IMR-90 (cell line): ENCODE results near the gene TNKS1BP1.

Experiments used
- CTCF ChIP-seq: conservative IDR thresholded peaks from 2 replicates; pipeline ENCODE4 v1.5.1; 2012; ENCODE audit warnings: mild to moderate bottlenecking, low read depth, low read length, improper control_type of control experiment
- POLR2A ChIP-seq: IDR thresholded peaks from 2 replicates; pipeline ENCODE4 v1.6.1; 2012; ENCODE audit warnings: mild to moderate bottlenecking, low read depth, low read length
- RFX5 ChIP-seq: IDR thresholded peaks from 2 replicates; pipeline ENCODE4 v1.8.0; 2012; ENCODE audit warnings: low read depth, mild to moderate bottlenecking, low read length, moderate library complexity

- no peak for TF ChIP-seq POLR2A
- TF ChIP-seq CTCF = no peak
- TF ChIP-seq RFX5 = no peak
These were observed 14.6 kb upstream of the TNKS1BP1 start for GRCh38 chr11:57339328-57339727.
